PFSK-1 (cell line): ENCODE data around the gene MRGPRG.

Source experiments
- REST ChIP-seq, 2 experiments: IDR thresholded peaks; 2 replicates each; pipeline versions ENCODE4 v1.6.1 to v1.8.0; 2011 to 2012; ENCODE audit warnings: low read depth in 2 of 2, low read length in 2 of 2, control low read depth in 1 of 2, inconsistent platforms in 1 of 2, mild to moderate bottlenecking in 1 of 2, moderate library complexity in 1 of 2; ENCODE audit not compliant: insufficient read depth in 1 of 2
- SIN3A ChIP-seq: IDR thresholded peaks from 2 replicates; pipeline ENCODE4 v1.6.1; 2012; ENCODE audit warnings: mild to moderate bottlenecking, low read length, moderate library complexity, borderline replicate concordance; ENCODE audit not compliant: insufficient read depth

- no peak for TF ChIP-seq SIN3A
- no peak for TF ChIP-seq REST (IDR thresholded peaks at IDR 0.05; ENCODE audit: insufficient read depth in 1 of 2, low read depth in 2 of 2, low read length in 2 of 2)
Observed at GRCh38 chr11:3208272-3208671, 10.3 kb downstream of the MRGPRG start.
